Natural killer cell (primary cell): Measurements from ENCODE around the gene EXTL1. TPM values are rescaled to one million over a fixed set of nuclear protein-coding genes. Genes with fewer than 3 reads are reported as not detected.

Experiments
- ATAC-seq, 3 donors: fragments of 150-1000 bp in 2 of 3; fragments of 200-7000 bp in 1 of 3; cut with Tn5 transposase; 1 replicate in 1 of 3; 2 replicates in 2 of 3; pipeline ENCODE4 v1.10.0; 2021; ENCODE audit warnings: mild to moderate bottlenecking in 2 of 3, moderate library complexity in 2 of 3
- DNase-seq, 2 donors: peaks; one replicate each; pipeline versions ENCODE4 v3.0.0 to v3.0.0-alpha.2; 2013 to 2021; ENCODE audit warnings: mixed read lengths in 1 of 2
- H3K27ac ChIP-seq: one replicate; pipeline ENCODE4 v1.5.1; 2013; ENCODE audit warnings: mild to moderate bottlenecking, low read length
- H3K27me3 ChIP-seq: one replicate; pipeline ENCODE4 v1.6.1; 2013; ENCODE audit warnings: low read length; ENCODE audit not compliant: control insufficient read depth, insufficient read depth
- H3K36me3 ChIP-seq: one replicate; pipeline ENCODE4 v1.6.1; 2013; ENCODE audit warnings: low read length; ENCODE audit not compliant: control insufficient read depth, insufficient read depth
- H3K4me1 ChIP-seq: one replicate; pipeline ENCODE4 v1.6.1; 2013; ENCODE audit warnings: low read length; ENCODE audit not compliant: control insufficient read depth, insufficient read depth
- H3K4me3 ChIP-seq: one replicate; pipeline ENCODE4 v1.5.1; 2013; ENCODE audit warnings: low read length
- H3K9me3 ChIP-seq: one replicate; pipeline ENCODE4 v1.6.1; 2013; ENCODE audit warnings: low read length; ENCODE audit not compliant: control insufficient read depth, insufficient read depth
- H3K27ac Mint-ChIP-seq, 2 donors: one replicate each; pipeline ENCODE4 v1.8.0; 2022; ENCODE audit warnings: mild to moderate bottlenecking in 2 of 2, mixed read lengths in 2 of 2, moderate library complexity in 1 of 2
- H3K27me3 Mint-ChIP-seq, 2 donors: one replicate each; pipeline ENCODE4 v1.8.0; 2022; ENCODE audit warnings: low read depth in 2 of 2, mixed read lengths in 2 of 2
- H3K36me3 Mint-ChIP-seq: one replicate; pipeline ENCODE4 v1.8.0; 2022; ENCODE audit warnings: mixed read lengths
- H3K4me1 Mint-ChIP-seq, 2 donors: one replicate each; pipeline ENCODE4 v1.8.0; 2022; ENCODE audit warnings: mixed read lengths in 2 of 2
- H3K4me3 Mint-ChIP-seq: one replicate; pipeline ENCODE4 v1.8.0; 2022; ENCODE audit warnings: mild to moderate bottlenecking, moderate library complexity, mixed read lengths
- H3K9me3 Mint-ChIP-seq, 2 donors: one replicate each; pipeline ENCODE4 v1.8.0; 2022; ENCODE audit warnings: mixed read lengths in 2 of 2
- WGBS: methylation state at CpG from one replicate; pipeline ENCODE4 v1.1.7; 2013; ENCODE audit warnings: missing lambda C conversion rate; ENCODE audit not compliant: insufficient coverage; 5-methylcytosine and 5-hydroxymethylcytosine counted together
- intact Hi-C: fragments of 100-400 bp; cut with micrococcal nuclease; formaldehyde crosslinking; loops from one replicate; pipeline ENCODE4 v1.14.2; 2022
- total RNA-seq, 4 donors: library from RNA; stranded (reverse); fragments of 120-200 nt in 1 of 4; gene quantifications; one replicate each; pipeline versions ENCODE4 v1.2.3 to v1.2.4, GENCODE V29; 2013 to 2022
- TF ChIP-seq, protein P1 (sequence below): fragments of 200-600 bp; IDR thresholded peaks from one replicate; pipeline ENCODE4 v1.8.0; 2022; ENCODE audit warnings: antibody characterized with exemption

EXTL1 gene
- total RNA-seq, 3 donors from 2014 or later (not counting 1 experiment from before 2014, with no cell fraction given): not detected

DNA sequence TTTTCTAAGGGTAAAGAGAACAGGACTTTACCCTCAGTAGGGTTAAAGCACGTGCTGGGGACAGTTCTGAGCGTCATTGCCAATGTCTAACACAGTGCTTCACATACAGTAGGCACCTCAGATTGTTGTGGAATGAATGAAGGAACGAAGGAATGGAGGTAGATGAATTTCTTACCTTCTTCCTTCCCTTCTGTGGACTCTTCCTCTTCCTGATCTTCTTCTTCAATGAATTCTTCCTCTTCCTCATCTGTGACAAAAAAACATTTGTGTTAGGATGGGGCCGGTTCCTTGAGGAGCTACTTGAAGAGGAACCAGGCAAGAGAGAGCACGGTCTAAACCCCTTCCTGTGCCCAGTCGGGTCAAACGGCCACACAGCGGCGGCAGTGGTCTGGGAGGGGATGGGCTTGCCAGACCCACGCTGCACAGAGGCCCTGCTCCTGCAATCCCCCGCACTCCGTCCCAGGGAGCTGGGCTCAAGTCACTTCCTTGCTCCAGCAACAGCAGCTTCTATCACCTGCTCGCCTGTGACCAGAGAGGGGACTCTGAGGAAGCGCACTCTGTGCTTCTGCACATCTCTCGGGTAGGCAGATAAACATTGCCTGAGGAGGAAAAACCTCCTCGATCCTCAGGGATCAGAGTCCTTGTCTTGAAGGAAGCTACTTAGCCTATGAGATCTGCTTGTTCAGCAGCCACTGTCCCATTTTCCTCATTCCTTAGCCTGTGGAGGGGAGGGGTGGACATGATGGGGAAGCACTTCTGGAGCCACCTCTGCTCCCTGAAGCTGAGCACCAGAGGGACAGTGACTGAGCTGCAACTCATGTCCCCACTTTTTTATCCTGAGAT is 32.4 kb downstream of the EXTL1 start:
- WGBS: 36% methylated on average over 14 of the region's 16 CpGs
- H3K36me3 ChIP-seq: no peaks in the 10 kb centered on the region
- Mint-ChIP-seq H3K27me3 (peaks cover 33 to 42% of the 10 kb centered on the region in 2 donors), H3K4me1 (no peaks in the 10 kb centered on the region), H3K4me3 (no peak overlapping the region), H3K27ac (no peak overlapping the region), H3K36me3 (no peaks in the 10 kb centered on the region), H3K9me3 (no peaks in the 10 kb centered on the region)
- H3K27ac ChIP-seq: no peak overlapping the region
- TF ChIP-seq, protein P1, sequence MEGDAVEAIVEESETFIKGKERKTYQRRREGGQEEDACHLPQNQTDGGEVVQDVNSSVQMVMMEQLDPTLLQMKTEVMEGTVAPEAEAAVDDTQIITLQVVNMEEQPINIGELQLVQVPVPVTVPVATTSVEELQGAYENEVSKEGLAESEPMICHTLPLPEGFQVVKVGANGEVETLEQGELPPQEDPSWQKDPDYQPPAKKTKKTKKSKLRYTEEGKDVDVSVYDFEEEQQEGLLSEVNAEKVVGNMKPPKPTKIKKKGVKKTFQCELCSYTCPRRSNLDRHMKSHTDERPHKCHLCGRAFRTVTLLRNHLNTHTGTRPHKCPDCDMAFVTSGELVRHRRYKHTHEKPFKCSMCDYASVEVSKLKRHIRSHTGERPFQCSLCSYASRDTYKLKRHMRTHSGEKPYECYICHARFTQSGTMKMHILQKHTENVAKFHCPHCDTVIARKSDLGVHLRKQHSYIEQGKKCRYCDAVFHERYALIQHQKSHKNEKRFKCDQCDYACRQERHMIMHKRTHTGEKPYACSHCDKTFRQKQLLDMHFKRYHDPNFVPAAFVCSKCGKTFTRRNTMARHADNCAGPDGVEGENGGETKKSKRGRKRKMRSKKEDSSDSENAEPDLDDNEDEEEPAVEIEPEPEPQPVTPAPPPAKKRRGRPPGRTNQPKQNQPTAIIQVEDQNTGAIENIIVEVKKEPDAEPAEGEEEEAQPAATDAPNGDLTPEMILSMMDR: no peak
- peaks cover 4% of the 10 kb centered on the region for H3K27me3 ChIP-seq
- intact Hi-C loops: no loop called here
- H3K4me3 ChIP-seq: no peak overlapping the region
- no peaks in the 10 kb centered on the region for H3K9me3 ChIP-seq
- H3K4me1 ChIP-seq: no peaks in the 10 kb centered on the region
- no peak for DNase-seq
- no peak for ATAC-seq

DNA sequence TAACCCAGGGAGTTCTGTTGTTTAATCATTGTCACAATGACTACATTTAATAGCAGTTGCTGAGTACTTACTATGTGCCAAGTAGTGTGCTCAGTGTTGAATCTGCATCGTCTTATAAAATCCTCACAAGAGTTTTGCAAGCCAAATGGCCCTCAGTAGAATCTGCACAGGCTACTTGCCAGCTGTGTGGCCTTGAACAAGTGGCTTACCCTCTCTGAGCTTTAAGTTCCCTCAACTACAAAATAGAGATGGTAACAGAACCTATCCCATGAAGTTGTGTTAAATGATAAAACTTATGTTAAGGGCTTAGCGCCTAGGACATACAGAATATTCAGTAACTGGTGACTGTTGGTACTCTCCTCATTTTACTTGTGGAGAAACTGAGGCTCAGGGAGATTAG is 33.5 kb downstream of the EXTL1 start:
- no peak for ATAC-seq
- TF ChIP-seq, protein P1: no peak
- Mint-ChIP-seq H3K27ac (no peak overlapping the region), H3K36me3 (no peaks in the 10 kb centered on the region), H3K27me3 (peaks cover 31 to 33% of the 10 kb centered on the region in 2 donors), H3K4me3 (no peak overlapping the region), H3K9me3 (no peaks in the 10 kb centered on the region), H3K4me1 (no peaks in the 10 kb centered on the region)
- no peak for DNase-seq
- intact Hi-C loops: no loop called here
- H3K27me3 ChIP-seq: peaks cover 4% of the 10 kb centered on the region
- no peaks in the 10 kb centered on the region for H3K4me1 ChIP-seq
- no peaks in the 10 kb centered on the region for H3K9me3 ChIP-seq
- H3K27ac ChIP-seq: no peak overlapping the region
- 88% methylated on average over 2 of the region's 2 CpGs for WGBS
- no peak overlapping the region for H3K4me3 ChIP-seq
- H3K36me3 ChIP-seq: no peaks in the 10 kb centered on the region

DNA sequence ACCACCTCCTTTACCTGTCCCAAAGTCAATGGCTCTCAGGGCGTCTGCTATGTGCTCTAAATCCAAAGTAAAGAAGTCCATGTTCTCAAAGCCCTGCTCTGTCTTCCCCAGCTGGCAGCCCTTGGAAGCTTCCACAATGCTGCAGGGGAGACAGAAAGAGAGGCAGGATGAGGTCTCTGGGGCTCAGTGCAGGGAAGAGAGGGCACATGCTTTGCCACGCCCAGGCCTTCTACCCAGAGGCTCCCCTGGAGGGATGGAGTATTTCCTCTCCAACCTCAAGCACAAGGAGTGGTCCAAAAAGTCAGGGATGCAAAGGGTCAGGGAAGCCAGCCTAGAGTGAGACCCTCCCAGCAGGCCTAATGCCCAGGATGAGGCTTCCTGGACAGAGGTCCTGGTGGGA is 35.6 kb downstream of the EXTL1 start:
- H3K27me3 Mint-ChIP-seq: peaks cover 19 to 24% of the 10 kb centered on the region in 2 donors
- peaks cover 4% of the 10 kb centered on the region for H3K27me3 ChIP-seq
- H3K27ac Mint-ChIP-seq: no peak overlapping the region
- no peaks in the 10 kb centered on the region for H3K9me3 Mint-ChIP-seq
- no peaks in the 10 kb centered on the region for H3K4me1 ChIP-seq
- 89% methylated on average over 2 of the region's 2 CpGs for WGBS
- no peaks in the 10 kb centered on the region for H3K4me1 Mint-ChIP-seq
- TF ChIP-seq, protein P1: no peak
- DNase-seq (no peak), ATAC-seq (no peak)
- no peaks in the 10 kb centered on the region for H3K36me3 ChIP-seq
- intact Hi-C loops: no loop called here
- no peaks in the 10 kb centered on the region for H3K9me3 ChIP-seq
- H3K4me3 Mint-ChIP-seq: no peak overlapping the region
- H3K36me3 Mint-ChIP-seq: no peaks in the 10 kb centered on the region
- no peak overlapping the region for H3K27ac ChIP-seq
- no peak overlapping the region for H3K4me3 ChIP-seq
